HG03066 (cell line): Measurements from ENCODE around the gene TMEM117.
"Not testable (repeated sequence)": the region's sequence is repeated elsewhere in the genome, so short reads cannot be mapped to it uniquely, and the experiment has no call there.

Experiments used
- ATAC-seq: cut with Tn5 transposase; IDR thresholded peaks from one replicate; pipeline ENCODE4 v1.9.1; 2021; ENCODE audit warnings: low read depth; ENCODE audit not compliant: unreplicated experiment

Gene TMEM117

GRCh38 chr12:43836475-43836989 is 651 bp downstream of the TMEM117 start:
- peak; percentile 32 for ATAC-seq

GRCh38 chr12:43840338-43840737 is 4.5 kb downstream of the TMEM117 start:
- ATAC-seq = no peak

- no peak for ATAC-seq
These were observed 5.4 kb downstream of the TMEM117 start for GRCh38 chr12:43841253-43841652.

- ATAC-seq = no peak
These were observed 6.4 kb downstream of the TMEM117 start for GRCh38 chr12:43842259-43842658.

GRCh38 chr12:43847425-43848225 is 11.7 kb downstream of the TMEM117 start:
- not testable (repeated sequence) for ATAC-seq

GRCh38 chr12:43848226-43848507 is 12.3 kb downstream of the TMEM117 start:
- ATAC-seq = no peak

- ATAC-seq = no peak
These were observed 12.9 kb downstream of the TMEM117 start for GRCh38 chr12:43848786-43849185.

GRCh38 chr12:43852744-43853143 is 16.9 kb downstream of the TMEM117 start:
- ATAC-seq = no peak

GRCh38 chr12:43856972-43857371 is 21.1 kb downstream of the TMEM117 start:
- ATAC-seq = no peak

GRCh38 chr12:43858096-43858495 is 22.2 kb downstream of the TMEM117 start:
- ATAC-seq = no peak

- ATAC-seq = no peak
These were observed 23.1 kb downstream of the TMEM117 start for GRCh38 chr12:43858991-43859390.

- ATAC-seq = no peak
These were observed 25.3 kb downstream of the TMEM117 start for GRCh38 chr12:43861015-43861839.

GRCh38 chr12:43861840-43862150 is 25.9 kb downstream of the TMEM117 start:
- ATAC-seq = no peak

GRCh38 chr12:43863770-43864366 is 28.0 kb downstream of the TMEM117 start:
- no peak for ATAC-seq

- ATAC-seq = not testable (repeated sequence)
These were observed 28.7 kb downstream of the TMEM117 start for GRCh38 chr12:43864557-43864956.

GRCh38 chr12:43869184-43869583 is 33.3 kb downstream of the TMEM117 start:
- no peak for ATAC-seq

GRCh38 chr12:43869765-43870164 is 33.9 kb downstream of the TMEM117 start:
- not testable (repeated sequence) for ATAC-seq

- ATAC-seq = not testable (repeated sequence)
These were observed 35.4 kb downstream of the TMEM117 start for GRCh38 chr12:43871258-43871657.

GRCh38 chr12:43872396-43872795 is 36.5 kb downstream of the TMEM117 start:
- no peak for ATAC-seq

GRCh38 chr12:43878050-43878449 is 42.2 kb downstream of the TMEM117 start:
- no peak for ATAC-seq

GRCh38 chr12:43880547-43880946 is 44.7 kb downstream of the TMEM117 start:
- ATAC-seq = no peak
